Endothelial cell of umbilical vein (primary cell): ENCODE results near the gene ATP10A. TPM values are rescaled to one million over a fixed set of nuclear protein-coding genes. Genes with fewer than 3 reads are reported as not detected.

Experiments
- BruUV-seq: library from RNA; stranded (reverse); fragments of 400-500 nt; replicated peaks from 2 replicates; lab custom pipeline; 2021; lab: Mats Ljungman, UMichigan
- CTCF ChIA-PET: fragments of 300-600, 350-600 bp; sonication (Branson Sonifier 250); formaldehyde crosslinking; loops from one replicate; lab custom pipeline; 2021; ENCODE audit warnings: antibody characterized with exemption, inconsistent platforms; lab: Charles Lee
- POLR2A ChIA-PET: fragments of 300-600, 350-600 bp; sonication (Branson Sonifier 250); formaldehyde crosslinking; loops from one replicate; lab custom pipeline; 2021; ENCODE audit warnings: antibody characterized with exemption, inconsistent platforms; lab: Charles Lee
- DNase-seq: peaks from one replicate; pipeline ENCODE4 v3.0.0-alpha.2; 2011; ENCODE audit warnings: low read depth, low spot score
- FAIRE-seq: peaks from 2 replicates; lab custom pipeline; 2011; peaks lifted over from hg19 to GRCh38; lab: Jason Lieb, UNC
- H2AFZ ChIP-seq: 2 replicates; pipeline ENCODE4 v1.6.0; 2012; ENCODE audit warnings: low read depth, low read length, control low read depth, inconsistent platforms
- H3K27ac ChIP-seq: 2 replicates; pipeline ENCODE4 v1.5.1; 2011; ENCODE audit warnings: low read depth, mild to moderate bottlenecking, control low read depth, low read length, moderate library complexity; ENCODE audit not compliant: insufficient read depth
- H3K27me3 ChIP-seq, 2 experiments: 2 replicates each; pipeline versions ENCODE4 v1.6.0 to v1.6.1; 2011; ENCODE audit warnings: low read length in 2 of 2, mixed read lengths in 1 of 2; ENCODE audit not compliant: control insufficient read depth in 2 of 2, insufficient read depth in 2 of 2
- H3K36me3 ChIP-seq, 2 experiments: 2 replicates in 1 of 2; 3 replicates in 1 of 2; pipeline ENCODE4 v1.5.1; 2011; ENCODE audit warnings: low read length in 2 of 2, mild to moderate bottlenecking in 1 of 2, moderate library complexity in 1 of 2; ENCODE audit not compliant: control insufficient read depth in 2 of 2, insufficient read depth in 2 of 2; ENCODE audit errors: extremely low read depth in 1 of 2
- H3K4me1 ChIP-seq: 3 replicates; pipeline ENCODE4 v1.5.1; 2011; ENCODE audit warnings: mild to moderate bottlenecking, low read length; ENCODE audit not compliant: control insufficient read depth, insufficient read depth; ENCODE audit errors: extremely low read depth
- H3K4me2 ChIP-seq: 2 replicates; pipeline ENCODE4 v1.6.1; 2011; ENCODE audit warnings: low read length, control low read depth, mixed read lengths; ENCODE audit not compliant: insufficient read depth
- H3K4me3 ChIP-seq, 3 experiments: fragments of 200-600 bp in 1 of 3; sonication (generic), shearing (Covaris generic) in 1 of 3; replicated peaks in 1 of 3; 2 replicates each; pipeline ENCODE4 v1.5.1; 2011 to 2016; ENCODE audit warnings: control low read depth in 3 of 3, low read length in 3 of 3, mild to moderate bottlenecking in 2 of 3, inconsistent platforms in 1 of 3, low read depth in 1 of 3, moderate library complexity in 1 of 3; ENCODE audit not compliant: insufficient read depth in 1 of 3
- H3K79me2 ChIP-seq: 2 replicates; pipeline ENCODE4 v1.6.0; 2012; ENCODE audit warnings: low read length, inconsistent platforms; ENCODE audit not compliant: control insufficient read depth, insufficient read depth
- H3K9ac ChIP-seq: replicated peaks from 2 replicates; pipeline ENCODE3; 2011; ENCODE audit warnings: low read length, control low read depth; ENCODE audit not compliant: insufficient read depth; ENCODE audit errors: extremely low read depth
- H3K9me1 ChIP-seq: replicated peaks from 3 replicates; pipeline ENCODE4 v1.6.0; 2011; ENCODE audit warnings: mild to moderate bottlenecking, low read length; ENCODE audit not compliant: control insufficient read depth, insufficient read depth; ENCODE audit errors: extremely low read depth
- H3K9me3 ChIP-seq: replicated peaks from 2 replicates; pipeline ENCODE4 v1.5.1; 2012; ENCODE audit warnings: low read length, inconsistent platforms; ENCODE audit not compliant: control insufficient read depth, insufficient read depth
- H4K20me1 ChIP-seq: replicated peaks from 2 replicates; pipeline ENCODE3; 2011; ENCODE audit warnings: mild to moderate bottlenecking, low read length; ENCODE audit not compliant: control insufficient read depth, insufficient read depth; ENCODE audit errors: extremely low read depth
- CTCF ChIP-seq, 2 donors: IDR thresholded peaks; 1 replicate in 1 of 2; 2 replicates in 1 of 2; pipeline ENCODE4 v1.5.1; 2011; ENCODE audit warnings: low read length in 2 of 2, mild to moderate bottlenecking in 2 of 2, moderate library complexity in 2 of 2, control low read depth in 1 of 2, inconsistent platforms in 1 of 2, low read depth in 1 of 2; ENCODE audit not compliant: insufficient read depth in 1 of 2; ENCODE audit errors: extremely low read depth in 1 of 2
- EZH2 ChIP-seq: IDR thresholded peaks from 2 replicates; pipeline ENCODE4 v1.6.1; 2012; ENCODE audit warnings: borderline replicate concordance, low read depth, mild to moderate bottlenecking, moderate library complexity, low read length, inconsistent platforms; ENCODE audit not compliant: severe bottlenecking
- FOS ChIP-seq: IDR thresholded peaks from 2 replicates; pipeline ENCODE4 v1.6.1; 2011; ENCODE audit warnings: mild to moderate bottlenecking, low read length, moderate library complexity, borderline replicate concordance; ENCODE audit not compliant: insufficient read depth
- GATA2 ChIP-seq: IDR thresholded peaks from 2 replicates; pipeline ENCODE4 v1.7.0; 2011; ENCODE audit warnings: low read depth, mild to moderate bottlenecking, moderate library complexity, mixed read lengths, low read length; ENCODE audit not compliant: insufficient read length, insufficient read depth
- JUN ChIP-seq: IDR thresholded peaks from 2 replicates; pipeline ENCODE4 v1.6.1; 2011; ENCODE audit warnings: borderline replicate concordance, low read depth; ENCODE audit not compliant: insufficient read length, insufficient read depth
- MYC ChIP-seq: IDR thresholded peaks from one replicate; pipeline ENCODE4 v1.6.1; 2011; ENCODE audit warnings: mild to moderate bottlenecking, low read depth, low read length
- POLR2A ChIP-seq: IDR thresholded peaks from 2 replicates; pipeline ENCODE4 v1.6.1; 2012; ENCODE audit warnings: low read depth, mild to moderate bottlenecking, control low read depth, low read length
- POLR2AphosphoS5 ChIP-seq: IDR thresholded peaks from 2 replicates; pipeline ENCODE4 v1.6.1; 2012; ENCODE audit warnings: low read depth, mild to moderate bottlenecking, control low read depth, low read length, moderate library complexity; ENCODE audit not compliant: insufficient read depth
- dilution Hi-C: fragments of 300-500 bp; cut with MboI; formaldehyde crosslinking; loops from one replicate; pipeline ENCODE4 v1.15.0; 2019; ENCODE audit warnings: low sequenced_read_pairs; ENCODE audit not compliant: extremely low pct_ligation_motif_present
- intact Hi-C: fragments of 100-400 bp; cut with micrococcal nuclease; formaldehyde crosslinking; loops from one replicate; pipeline ENCODE4 v1.10.0; 2022
- polyA plus RNA-seq, 4 experiments: library from polyadenylated mRNA; depleted of rRNA in 3 of 4; stranded (reverse) in 3 of 4; unstranded in 1 of 4; fragments of >200 nt; gene quantifications; 2 replicates each; pipeline versions ENCODE4 v1.2.1 to v1.2.3, GENCODE V29; 2011 to 2012; ENCODE audit warnings: missing spikeins in 1 of 4
- total RNA-seq: library from RNA; stranded (reverse); gene quantifications from 2 replicates; pipeline ENCODE4 v1.2.3, GENCODE V29; 2021
- TF ChIP-seq, protein P1 (sequence below): IDR thresholded peaks from 2 replicates; pipeline ENCODE4 v1.6.1; 2011; ENCODE audit not compliant: insufficient read depth, insufficient read length

ATP10A gene
- total and polyA plus RNA-seq, 2 donors (not counting 3 experiments of a cell fraction or from before 2014, with no cell fraction given): not detected

GRCh38 chr15:25789616-25789999 lies 73.5 kb downstream of the ATP10A start:
- no peak for FAIRE-seq
- Histone ChIP-seq H3K9me1 (no peaks in the 10 kb centered on the region), H3K36me3 (no peaks in the 10 kb centered on the region), H3K4me2 (no peak overlapping the region), H3K4me1 (no peaks in the 10 kb centered on the region), H3K9me3 (peaks cover 4% of the 10 kb centered on the region), H4K20me1 (no peaks in the 10 kb centered on the region), H2AFZ (no peak overlapping the region), H3K4me3 (no peak overlapping the region), H3K79me2 (no peaks in the 10 kb centered on the region), H3K27ac (no peak overlapping the region), H3K9ac (no peak overlapping the region), H3K27me3 (no peaks in the 10 kb centered on the region)
- dilution Hi-C loops: no loop called here
- BruUV-seq: no TSS peak
- ChIA-PET POLR2A (no interaction called here), CTCF (no interaction called here)
- intact Hi-C loops: no loop called here
- DNase-seq: no peak
- TF ChIP-seq POLR2AphosphoS5: no peak
- TF ChIP-seq, protein P1, sequence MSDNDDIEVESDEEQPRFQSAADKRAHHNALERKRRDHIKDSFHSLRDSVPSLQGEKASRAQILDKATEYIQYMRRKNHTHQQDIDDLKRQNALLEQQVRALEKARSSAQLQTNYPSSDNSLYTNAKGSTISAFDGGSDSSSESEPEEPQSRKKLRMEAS: no peak
- TF ChIP-seq MYC: no peak
- TF ChIP-seq JUN: no peak
- no peak for TF ChIP-seq FOS
- no peak for TF ChIP-seq GATA2
- TF ChIP-seq EZH2: no peak
- TF ChIP-seq POLR2A: no peak
- TF ChIP-seq CTCF (IDR thresholded peaks at IDR 0.05; ENCODE audit: extremely low read depth in 1 of 2, insufficient read depth in 1 of 2, low read depth in 1 of 2, low read length in 2 of 2): no peak
